GM18909 (cell line): ENCODE results near the gene NDUFAF8.

Experiments used
- ATAC-seq: cut with Tn5 transposase; IDR thresholded peaks from one replicate; pipeline ENCODE4 v1.9.1; 2021; ENCODE audit warnings: mild to moderate bottlenecking; ENCODE audit not compliant: unreplicated experiment, poor library complexity

The NDUFAF8 gene

DNA sequence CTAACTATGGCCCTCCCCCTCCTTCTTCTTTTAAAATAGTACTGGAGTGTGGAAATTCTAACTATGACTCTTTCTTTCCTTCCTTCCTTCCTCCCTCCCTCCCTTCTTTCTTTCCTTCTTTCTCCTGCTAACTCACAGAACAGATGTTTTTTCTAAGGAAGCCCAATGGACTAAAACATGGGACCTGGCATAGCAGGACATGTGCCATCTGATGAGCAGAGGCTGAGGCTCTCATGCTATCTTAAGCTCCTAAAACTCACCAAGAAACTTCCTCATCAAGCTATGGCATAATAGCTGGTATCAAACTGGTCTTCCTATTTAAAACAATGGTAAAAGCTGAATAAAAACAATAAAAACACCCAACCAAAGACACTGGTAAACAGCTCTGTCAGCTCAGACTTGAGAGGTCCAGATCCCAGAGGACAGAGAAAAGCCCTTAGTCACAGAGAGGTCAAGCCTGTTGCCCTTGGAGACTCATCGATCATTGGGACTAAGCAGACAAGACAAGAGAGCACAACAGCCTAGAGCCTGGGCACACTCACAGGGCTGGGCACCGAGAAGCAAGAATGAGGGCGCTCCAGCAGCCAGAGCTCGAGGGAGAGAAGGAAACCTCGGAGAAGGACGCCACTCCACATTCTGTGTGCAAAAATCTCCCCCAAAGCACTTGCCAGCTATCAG, 28.4 kb downstream of the NDUFAF8 start:
- ATAC-seq, result no peak

DNA sequence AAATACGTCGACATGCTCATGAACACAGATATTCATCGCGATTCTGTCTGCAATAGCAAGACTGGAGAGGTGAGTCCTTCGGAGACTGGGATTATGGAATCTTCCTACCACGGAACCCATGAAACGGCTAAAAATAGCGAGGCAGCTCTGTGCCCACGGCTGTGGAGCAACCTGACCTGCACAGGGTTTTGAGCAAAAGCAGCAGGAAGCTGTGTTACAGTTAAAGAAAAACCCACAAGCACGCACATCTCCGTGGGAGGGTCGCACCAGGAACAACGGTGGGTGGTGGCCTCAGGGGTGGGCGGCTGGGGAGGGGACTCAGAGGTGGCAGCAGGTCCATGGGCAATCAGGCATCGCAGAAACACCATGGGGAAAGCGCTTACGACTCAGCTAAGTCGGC, 31.2 kb downstream of the NDUFAF8 start:
- ATAC-seq, result no peak

DNA sequence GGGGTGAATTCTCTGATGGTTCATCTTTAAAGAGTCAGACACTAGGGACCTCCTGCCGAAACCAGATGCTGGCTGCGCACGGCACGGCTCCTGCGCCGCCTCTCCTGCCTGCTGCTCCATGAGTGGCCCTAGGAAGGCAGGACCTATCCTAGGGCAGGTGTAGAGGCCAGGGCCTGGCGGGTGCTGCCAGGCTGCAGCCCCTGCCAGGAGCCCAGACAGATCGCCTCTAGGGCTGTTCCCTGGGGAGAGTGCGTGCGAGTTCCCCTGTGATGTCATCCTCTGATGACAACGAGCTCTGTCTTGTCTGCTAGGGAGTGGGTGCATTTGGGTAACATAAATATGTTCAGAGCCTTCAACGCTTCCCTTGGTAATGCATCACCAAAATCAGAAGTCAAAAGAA, 32.1 kb downstream of the NDUFAF8 start:
- no peak for ATAC-seq

DNA sequence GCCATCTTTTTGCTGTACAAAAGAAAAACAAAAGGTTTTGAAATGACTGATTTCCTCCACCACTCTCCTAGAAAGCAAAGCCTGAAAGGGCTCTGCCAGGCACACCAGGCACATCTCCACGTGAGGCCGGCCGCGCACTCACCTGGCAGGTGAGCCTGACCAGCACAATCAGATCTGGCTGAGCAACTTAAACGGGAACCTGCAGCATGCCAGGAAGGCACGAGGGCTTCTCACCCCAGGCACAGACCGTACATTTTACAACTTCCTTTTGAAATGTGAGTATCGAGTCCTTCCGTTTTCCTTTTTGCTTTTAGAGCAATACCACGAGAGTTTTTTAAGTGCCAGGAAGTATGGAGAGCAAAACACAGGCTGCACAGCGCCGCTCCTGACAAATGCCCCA, 33.5 kb downstream of the NDUFAF8 start:
- no peak for ATAC-seq

DNA sequence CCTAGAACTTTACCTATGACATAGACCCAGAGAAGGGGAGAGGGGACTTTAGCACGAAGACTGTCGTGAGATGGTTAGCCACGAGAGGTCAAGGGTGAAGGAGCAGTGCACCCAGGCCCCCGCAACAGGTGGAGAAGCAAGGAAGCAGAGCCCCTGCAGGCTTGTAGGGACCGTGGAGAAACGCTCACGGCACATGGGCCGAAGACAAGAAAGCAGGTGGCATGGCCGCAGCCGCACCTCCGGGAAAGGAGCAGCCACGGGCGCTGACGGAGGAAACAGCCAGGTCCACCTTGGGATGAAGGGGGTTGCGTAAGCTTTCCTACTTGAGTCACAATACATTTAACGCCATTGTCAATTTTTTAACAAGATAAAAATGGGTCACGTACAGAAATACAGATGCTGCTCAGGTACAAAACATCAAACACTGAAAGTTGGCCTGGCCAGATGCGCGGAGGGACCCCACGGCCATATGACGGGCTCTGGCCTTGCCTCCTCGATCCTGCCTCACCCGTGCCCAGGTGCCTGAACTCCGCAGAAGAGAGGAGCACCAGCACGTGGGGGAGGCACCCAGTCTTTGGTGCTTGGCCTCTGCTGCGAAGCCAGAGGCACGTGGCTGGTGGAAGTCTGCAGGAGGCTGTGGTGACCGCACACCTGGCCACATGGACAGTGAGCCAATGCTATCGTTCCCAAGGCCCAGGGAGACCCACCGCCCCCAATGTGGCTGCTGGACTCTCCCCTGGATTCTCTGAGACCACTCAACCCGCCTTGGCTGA, 34.8 kb downstream of the NDUFAF8 start:
- no peak for ATAC-seq

DNA sequence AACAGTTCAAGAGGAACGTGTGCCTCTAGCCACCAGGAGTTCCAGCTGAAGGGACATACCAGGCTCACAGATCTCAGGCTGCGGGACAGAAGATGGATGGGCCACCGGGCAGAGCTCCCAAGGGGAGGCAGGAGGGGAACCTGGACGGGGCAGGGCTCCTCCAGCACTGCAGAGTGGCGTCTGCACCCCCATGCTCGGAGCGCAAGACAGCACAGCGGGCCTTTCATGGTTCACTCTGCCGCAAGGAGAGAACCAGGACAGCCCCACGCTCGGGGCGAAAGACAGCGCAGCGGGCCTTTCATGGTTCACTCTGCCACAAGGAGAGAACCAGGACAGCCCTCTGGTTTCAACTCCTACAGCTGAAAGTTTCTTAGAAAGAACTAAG, 35.3 kb downstream of the NDUFAF8 start:
- no peak for ATAC-seq

DNA sequence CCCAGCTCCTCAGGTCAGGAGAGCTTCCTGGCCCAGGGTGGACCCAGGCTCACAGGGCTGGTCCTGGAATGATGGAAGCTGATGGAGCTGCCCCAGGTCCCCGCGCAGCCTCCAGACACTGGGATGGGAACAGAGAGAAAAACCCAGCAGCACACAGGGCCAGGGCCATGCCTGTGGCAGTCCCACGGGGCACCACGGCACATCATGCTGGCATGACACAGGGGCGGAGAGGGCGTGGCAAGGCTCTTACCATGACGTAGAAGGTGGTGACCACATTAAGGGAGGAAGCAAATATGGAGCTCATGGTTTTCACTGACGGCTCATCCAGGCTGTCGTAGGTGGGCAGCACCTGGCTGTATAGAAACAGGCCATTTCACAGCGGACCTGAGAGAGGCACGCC, 37.7 kb downstream of the NDUFAF8 start:
- ATAC-seq, result no peak

DNA sequence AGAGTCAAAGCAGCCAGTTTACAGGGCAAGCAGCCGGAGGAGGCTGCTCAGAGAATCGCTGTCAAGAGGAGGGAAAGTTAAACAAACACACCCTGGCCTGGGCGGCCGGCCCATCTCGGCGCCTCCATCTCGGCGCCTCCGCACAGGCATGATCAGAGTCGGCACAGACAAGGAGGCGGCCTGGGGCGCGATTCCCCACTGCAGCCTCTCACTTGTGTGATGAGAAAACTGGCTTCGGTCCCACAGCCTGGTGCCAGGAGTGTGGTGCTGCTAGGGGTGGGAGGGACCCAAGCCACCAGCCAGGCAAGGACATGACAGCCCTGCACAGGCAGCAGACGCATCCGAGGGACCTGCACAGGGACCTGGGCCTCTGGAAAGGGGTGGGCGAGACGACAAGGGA, 38.3 kb downstream of the NDUFAF8 start:
- no peak for ATAC-seq

DNA sequence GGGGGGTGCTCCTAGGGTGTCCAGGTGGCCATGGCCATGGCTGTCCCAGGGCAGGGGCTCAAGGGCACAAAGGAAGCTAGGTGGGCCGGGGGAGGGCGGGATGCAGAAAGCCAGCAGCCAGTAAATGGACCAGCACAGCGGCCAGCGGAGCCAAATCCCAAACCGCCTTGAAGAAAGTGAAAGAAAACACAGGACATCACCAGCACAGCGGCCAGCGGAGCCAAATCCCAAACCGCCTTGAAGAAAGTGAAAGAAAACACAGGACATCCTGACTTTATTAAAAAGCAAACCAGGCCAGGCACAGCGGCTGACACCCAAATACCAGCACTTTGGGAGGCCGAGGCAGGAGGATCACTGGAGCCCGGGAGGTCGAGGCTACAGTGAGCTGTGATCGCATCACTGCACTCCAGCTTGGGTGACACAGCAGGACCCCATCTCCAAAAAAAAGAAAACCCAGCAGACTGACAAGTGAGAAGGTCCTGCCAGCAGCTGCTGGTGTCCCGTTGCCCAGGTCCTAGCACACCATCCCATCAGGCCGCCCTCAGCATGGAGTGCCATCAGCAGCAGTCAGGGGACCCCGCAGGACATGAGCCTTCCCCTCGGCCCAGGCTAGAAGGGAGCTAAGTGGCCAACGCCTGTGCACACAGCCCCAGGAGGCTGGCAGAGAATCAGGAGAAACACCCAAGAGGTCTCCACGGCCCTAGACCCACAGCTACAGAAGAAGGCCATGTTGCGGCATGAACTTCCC, 39.0 kb downstream of the NDUFAF8 start:
- ATAC-seq, result no peak

DNA sequence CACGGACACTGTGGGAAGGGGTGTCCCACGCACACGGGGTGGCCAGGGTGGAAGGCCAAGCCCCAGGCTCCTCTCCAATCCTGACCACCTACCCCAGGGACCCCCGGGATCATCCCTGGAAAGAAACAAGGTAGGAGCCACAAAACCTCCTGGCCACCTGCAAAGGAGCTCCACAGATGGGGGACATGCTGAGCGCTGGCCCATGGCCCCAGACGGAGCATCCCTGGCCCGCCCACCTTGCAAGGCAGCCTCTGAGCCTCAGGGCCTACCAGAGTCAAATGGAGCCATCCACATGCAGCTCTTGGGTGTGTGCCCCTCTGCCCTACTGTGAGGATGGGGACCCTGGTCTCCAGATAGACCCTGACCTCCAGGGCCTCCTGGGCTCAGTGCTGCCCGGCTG, 39.7 kb downstream of the NDUFAF8 start:
- ATAC-seq, result no peak

DNA sequence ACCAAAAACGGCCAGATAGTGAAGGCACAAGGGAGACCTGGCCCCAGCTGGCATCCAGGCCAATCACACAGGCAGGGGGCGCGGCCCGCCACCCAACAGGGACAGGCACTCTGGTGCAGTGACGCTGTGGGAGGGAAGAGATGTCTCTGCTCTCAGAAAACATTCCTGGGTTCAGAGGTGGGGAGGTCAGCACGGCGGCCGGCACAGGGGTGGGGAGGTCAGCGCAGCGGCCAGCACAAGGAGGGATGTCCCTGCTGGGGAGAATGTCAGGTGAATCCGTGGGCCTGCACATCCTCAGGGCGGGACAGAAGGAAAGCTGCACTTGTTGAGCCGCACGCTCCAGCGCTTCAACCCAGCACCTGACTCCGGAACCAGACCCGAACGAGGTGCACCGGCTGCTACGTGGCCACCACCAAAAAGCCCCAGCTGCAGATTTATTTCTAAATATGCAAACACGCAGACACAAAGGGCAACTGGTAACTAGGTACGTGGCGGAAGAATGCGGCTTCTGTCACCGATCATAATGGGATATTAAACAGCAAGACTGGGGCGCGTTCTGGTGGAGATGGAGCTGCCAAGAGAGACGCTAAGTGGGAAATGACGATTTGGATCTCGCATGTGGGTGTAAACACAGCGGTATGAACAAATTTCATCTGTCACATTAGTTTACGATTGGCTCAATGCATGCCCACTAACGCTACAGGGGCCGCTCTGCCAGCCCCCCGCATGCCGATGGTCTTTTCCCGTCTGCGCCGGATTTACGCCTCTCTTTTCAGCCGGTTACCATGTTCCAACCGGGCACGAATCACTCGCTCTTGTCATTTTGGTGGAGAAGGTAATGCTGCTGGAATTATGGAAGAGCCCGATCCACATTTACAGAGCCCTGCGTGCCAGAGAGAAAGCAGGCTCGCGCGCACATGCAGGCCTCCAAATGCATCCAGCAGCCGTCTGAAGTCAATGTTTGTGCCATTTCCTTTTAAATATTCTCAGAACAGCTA, 40.5 kb downstream of the NDUFAF8 start:
- no peak for ATAC-seq

DNA sequence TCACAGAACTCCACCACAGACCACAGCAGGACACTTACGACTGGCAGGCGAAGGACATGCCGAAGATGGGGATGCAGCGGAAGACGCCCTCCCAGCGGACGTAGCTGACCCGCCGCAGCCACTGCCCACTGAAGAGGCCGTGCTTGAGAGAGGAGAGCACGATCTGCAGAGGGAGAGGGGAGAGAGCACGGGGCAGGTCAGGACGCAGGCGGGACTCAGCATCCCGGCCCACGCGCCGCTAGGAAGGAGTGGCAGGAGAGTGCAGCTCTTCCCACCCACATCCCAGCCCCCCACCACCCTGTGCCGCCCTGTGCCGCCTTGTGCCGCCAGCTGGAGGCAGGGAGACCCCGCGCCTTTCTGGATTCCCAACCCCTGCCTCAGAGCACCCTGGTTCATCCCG, 41.5 kb downstream of the NDUFAF8 start:
- no peak for ATAC-seq

DNA sequence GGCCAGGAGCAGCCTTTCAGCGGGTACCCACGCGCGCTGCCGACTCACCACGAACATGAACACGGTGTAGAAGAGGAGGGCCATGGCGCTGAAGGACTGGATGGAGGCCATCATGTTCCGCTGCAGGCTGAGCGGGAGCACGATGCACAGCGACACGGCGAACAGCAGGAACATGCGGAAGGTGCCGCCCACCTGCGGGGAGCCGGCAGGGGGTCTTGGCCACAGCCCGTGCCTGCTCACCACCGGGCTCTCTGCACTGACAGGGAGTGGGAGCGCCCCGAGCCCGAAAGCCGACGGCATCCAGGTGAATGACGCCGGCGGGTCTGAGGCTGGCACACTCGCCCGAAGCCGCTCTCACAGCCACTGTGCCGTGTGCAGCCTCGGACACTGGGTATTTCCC, 43.0 kb downstream of the NDUFAF8 start:
- no peak for ATAC-seq

DNA sequence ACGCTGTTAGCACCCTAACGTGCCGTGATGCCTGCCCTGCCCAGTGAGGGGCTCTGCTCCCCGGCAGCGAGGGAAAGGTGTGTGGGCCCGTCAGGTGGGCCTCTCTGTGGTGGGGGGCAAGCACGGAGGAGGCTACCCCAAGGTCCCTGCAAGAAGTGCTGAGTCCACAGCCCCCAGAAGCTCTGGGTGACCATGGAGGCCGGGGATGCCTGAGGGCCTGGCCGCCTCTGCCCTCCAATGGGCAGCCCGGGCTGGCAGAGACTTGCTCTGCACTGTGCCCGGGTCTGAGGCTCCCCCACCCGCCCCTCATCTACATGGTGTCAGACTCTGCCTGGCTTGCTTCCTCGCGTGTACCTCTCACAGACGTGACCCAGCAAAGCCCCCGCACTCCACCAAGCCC, 43.8 kb downstream of the NDUFAF8 start:
- ATAC-seq, result no peak

DNA sequence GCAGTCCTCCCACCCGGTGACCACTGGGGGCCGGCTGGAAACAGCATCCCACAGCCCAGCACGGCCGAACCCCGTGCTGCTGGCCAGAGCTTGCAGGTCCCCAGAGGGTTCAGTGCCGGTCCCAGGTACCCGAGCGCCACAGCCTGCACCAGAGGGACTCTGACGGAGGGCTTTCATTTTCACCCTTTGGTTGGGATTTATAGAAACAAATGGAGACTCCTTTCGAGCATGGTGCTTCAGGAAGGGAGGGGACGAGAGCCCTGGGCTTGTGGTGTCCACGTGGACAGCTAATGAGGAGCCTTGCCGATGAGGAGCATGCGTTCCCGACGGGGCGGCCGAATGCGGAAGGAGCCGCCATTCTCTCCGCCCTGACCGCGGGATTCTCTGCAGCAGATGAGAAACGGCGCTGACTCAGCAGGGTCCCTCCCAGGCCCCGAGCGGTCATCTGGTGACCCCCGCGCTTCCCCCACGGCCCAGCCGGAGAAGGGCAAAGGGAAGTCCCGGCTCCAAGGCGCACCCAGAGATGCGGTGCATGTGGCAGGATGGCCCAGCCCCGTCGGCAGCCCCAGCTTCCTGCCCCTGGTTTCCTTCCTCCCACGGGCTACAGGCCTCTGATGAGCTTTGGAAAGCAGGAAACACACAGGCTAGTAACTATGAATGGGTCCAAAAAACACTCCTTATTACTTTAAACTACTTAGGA, 46.2 kb downstream of the NDUFAF8 start:
- ATAC-seq, result no peak

DNA sequence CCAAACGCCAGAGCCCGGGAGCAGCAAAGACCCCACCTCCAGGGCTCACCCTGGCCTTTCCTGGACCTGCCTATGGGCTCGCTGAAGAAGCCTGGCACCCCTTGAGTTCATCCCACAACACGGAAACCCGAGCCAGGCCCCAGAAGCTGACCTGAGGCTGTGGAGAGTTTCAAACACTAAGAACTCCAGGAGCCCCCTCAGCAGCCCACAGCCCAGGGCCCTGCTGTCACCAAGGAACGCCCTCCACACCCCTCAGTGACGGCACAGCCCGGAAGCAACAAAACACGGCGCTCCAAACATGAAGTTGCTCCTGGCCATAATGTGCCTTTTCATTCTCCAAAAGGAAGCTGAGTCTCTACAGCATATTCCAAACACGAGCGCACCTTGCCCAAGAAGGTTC, 46.8 kb downstream of the NDUFAF8 start:
- ATAC-seq, result no peak

DNA sequence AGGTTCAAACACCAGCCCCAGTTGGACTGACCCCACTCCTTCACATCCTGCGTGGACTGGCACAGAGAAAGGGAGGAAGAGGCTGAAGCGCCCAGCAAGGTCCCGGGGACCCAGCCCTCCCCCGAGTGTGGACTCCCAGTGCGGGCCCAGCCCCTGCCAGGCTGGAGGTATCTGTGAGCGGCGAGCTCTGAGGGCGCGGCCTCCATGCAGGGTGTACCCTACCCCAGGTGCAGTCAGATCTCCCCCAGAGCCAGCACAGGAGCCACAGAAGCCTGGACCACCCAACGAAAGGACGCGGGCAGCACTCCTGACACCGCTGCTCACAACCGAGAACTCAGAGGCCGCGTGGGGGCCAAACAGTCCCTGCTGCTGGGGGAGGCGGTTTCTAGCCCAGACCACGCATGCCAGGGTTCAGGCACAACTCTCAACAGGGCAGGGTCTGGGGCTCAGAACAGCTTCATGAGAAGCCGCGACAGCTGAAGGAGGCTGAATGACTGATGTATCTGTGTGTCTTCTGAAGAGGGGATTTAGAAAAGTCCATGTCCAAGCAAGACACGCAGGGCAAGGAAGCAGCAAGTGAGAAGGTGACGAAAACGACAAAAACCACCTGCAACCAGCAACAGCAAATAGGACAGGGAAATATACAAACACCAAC, 47.5 kb downstream of the NDUFAF8 start:
- ATAC-seq, result no peak

DNA sequence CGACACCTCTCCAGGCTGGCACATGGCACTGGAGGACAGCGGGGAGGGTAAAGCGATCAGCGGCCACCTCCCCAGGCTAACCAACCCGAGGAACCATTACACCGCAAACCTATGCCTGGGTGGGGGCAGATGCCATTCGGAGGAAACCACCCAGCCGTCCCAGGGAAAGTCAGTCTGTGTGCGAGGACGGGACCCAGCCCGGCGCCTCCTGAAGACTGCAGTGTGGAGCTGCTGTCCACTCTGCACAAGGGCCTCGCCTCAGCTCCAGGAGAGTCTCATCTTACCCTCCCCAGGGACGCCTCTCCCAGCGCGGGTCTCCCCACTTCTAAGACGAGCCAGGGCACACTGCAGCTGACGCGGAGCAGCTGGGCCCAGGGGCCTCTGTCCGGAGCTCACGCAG, 48.0 kb downstream of the NDUFAF8 start:
- no peak for ATAC-seq

DNA sequence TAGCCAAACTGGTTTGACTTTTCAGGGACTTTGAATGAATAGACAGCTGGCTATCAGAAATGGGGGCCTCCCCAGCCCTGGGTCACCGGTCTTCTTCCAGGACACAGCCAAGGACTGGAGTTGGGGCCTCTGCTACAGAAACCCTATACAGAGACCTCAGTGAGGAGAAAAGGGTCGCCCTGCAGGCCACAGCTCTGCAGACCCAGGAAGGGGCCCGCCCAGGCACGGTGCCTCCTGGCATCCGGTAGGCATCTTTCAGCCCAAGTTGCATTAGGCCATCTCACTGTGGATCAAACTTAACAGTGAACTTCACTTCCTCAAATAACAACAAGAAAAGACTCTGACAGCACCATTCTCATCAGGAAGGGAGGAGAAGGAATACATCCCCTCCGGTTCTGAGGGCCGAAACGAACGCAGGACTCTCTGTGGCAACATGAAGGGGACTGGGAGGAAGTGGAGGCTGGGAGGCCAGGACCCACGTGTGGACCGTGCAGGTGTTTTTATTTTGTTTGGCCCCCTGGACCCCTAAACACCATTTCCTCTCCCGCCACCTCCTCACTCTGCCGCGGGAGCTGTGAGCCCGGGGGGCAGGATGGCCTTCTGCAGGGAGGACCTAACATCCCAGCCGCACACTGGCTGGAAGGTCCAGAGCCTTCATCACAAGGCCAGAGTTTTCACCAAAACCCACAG, 48.8 kb downstream of the NDUFAF8 start:
- ATAC-seq, result no peak
